ENCODE data around the gene TFCP2. TPM values are rescaled to one million over a fixed set of nuclear protein-coding genes. Genes with fewer than 3 reads are reported as not detected.
"Not testable (repeated sequence)": the region's sequence is repeated elsewhere in the genome, so short reads cannot be mapped to it uniquely, and the experiment has no call there.

The TFCP2 gene
- total RNA-seq (2014; rRNA removed) (23.2 and 27.3 TPM in 2 replicates), Bru-seq, nascent RNA (percentile 61 among the genes with signal in this experiment), BruChase-seq, experiment 1, labeled RNA remaining after a 6-hour chase (percentile 78 among the genes with signal in this experiment), BruChase-seq, experiment 2, labeled RNA remaining after a 2-hour chase (percentile 68 among the genes with signal in this experiment)
- long read RNA-seq, transcript TFCP2-201 (15 exons, 3,546 nt), result major isoform, 9 of 162 reads
- long read RNA-seq, partial matches to known transcripts, result 56 of 162 reads
- long read RNA-seq, other reads (novel, unspliced or antisense), result 97 of 162 reads

- peak; percentile 90 for ATAC-seq
- Histone ChIP-seq H3K27me3 (ENCODE audit: low read length) (no peaks in the 10 kb centered on the region), H4K20me1 (ENCODE audit: low read length) (no peaks in the 10 kb centered on the region), H3K9ac (ENCODE audit: low read length) (peak within 1 kb of the TSS; percentile 90), H3K9me3 (ENCODE audit: low read length) (no peaks in the 10 kb centered on the region), H3K27ac (ENCODE audit: low read length) (peak within 1 kb of the TSS; percentile 84), H3K36me3 (ENCODE audit: low read depth, low read length) (no peaks in the 10 kb centered on the region), H3K4me1 (ENCODE audit: insufficient read depth, low read length) (no peaks in the 10 kb centered on the region), H2AFZ (ENCODE audit: low read length) (peak within 1 kb of the TSS; percentile 79), H3K4me2 (ENCODE audit: low read length) (peak within 1 kb of the TSS; percentile 81), H3K9me2 (replicated peaks; ENCODE audit: low read length) (no peaks in the 10 kb centered on the region), H3F3A (ENCODE audit: low read length, unreplicated experiment) (no peaks in the 10 kb centered on the region), H3K79me2 (ENCODE audit: low read length) (peaks cover 34% of the 10 kb centered on the region), H3K4me3 (ENCODE audit: low read length) (peak within 1 kb of the TSS; percentile 80)
- CTCF ChIA-PET, result no interaction called here
- peak; percentile 69 for DNase-seq
- intact Hi-C loops (cut with micrococcal nuclease), result loop anchor here (10.0 kb wide), 1 partner anchor 58 kb away; no protein-coding TSS in a partner anchor
- TSS peak; percentile 60 for BruUV-seq (replicated peaks)
- TF ChIP-seq EZH2phosphoT487 (IDR thresholded peaks at IDR 0.05; ENCODE audit: borderline replicate concordance, low read length) (no peak), EZH2 (IDR thresholded peaks at IDR 0.05; ENCODE audit: low read length, unreplicated experiment) (no peak)
- TF ChIP-seq, protein P1, sequence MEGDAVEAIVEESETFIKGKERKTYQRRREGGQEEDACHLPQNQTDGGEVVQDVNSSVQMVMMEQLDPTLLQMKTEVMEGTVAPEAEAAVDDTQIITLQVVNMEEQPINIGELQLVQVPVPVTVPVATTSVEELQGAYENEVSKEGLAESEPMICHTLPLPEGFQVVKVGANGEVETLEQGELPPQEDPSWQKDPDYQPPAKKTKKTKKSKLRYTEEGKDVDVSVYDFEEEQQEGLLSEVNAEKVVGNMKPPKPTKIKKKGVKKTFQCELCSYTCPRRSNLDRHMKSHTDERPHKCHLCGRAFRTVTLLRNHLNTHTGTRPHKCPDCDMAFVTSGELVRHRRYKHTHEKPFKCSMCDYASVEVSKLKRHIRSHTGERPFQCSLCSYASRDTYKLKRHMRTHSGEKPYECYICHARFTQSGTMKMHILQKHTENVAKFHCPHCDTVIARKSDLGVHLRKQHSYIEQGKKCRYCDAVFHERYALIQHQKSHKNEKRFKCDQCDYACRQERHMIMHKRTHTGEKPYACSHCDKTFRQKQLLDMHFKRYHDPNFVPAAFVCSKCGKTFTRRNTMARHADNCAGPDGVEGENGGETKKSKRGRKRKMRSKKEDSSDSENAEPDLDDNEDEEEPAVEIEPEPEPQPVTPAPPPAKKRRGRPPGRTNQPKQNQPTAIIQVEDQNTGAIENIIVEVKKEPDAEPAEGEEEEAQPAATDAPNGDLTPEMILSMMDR (conservative IDR thresholded peaks at IDR 0.05; ENCODE audit: low read depth, low read length), result no peak
- POLR2A ChIA-PET (ENCODE audit: unreplicated experiment), result no interaction called here
Observed at GRCh38 chr12:51172515-51173431, at the start of gene TFCP2. Gene TFCP2 (minus strand): TSS chr12:51173135. CDS start chr12:51172422, 713 bp downstream.

DNA sequence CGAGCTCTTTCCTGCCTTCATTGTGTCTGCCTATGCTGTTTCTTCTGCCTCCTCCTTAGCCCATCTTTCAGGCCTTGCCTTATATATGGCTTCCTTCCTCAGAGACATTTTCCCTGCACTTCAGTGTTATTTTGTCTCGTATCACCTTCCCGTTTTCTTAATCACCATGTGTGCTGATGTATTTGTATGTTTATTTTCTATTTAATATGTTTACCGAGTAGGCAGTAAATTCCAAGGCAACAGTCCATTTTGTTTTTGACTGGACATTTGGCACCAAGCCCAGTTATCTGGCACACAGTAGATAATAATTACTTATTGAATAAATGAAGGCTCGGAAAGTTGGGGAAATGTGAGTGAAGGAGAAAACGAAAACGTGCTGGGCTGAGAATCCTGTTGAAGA, 49.5 kb upstream of the TFCP2 start:
- Histone ChIP-seq H3K4me3 (ENCODE audit: low read length) (no peak overlapping the region), H3K27me3 (ENCODE audit: low read length) (no peaks in the 10 kb centered on the region), H3K4me2 (ENCODE audit: low read length) (peak overlapping the region; percentile 54; the same call in 1 of the 2 replicates), H3K9ac (ENCODE audit: low read length) (no peak overlapping the region), H3K9me2 (replicated peaks; ENCODE audit: low read length) (no peaks in the 10 kb centered on the region), H2AFZ (ENCODE audit: low read length) (0 out of 2 replicates have a peak overlapping the region, but pooled peaks have one; percentile 18), H3K27ac (ENCODE audit: low read length) (no peak overlapping the region), H3K4me1 (ENCODE audit: insufficient read depth, low read length) (no peaks in the 10 kb centered on the region), H3K36me3 (ENCODE audit: low read depth, low read length) (no peaks in the 10 kb centered on the region), H3F3A (ENCODE audit: low read length, unreplicated experiment) (no peaks in the 10 kb centered on the region), H3K9me3 (ENCODE audit: low read length) (no peaks in the 10 kb centered on the region), H4K20me1 (ENCODE audit: low read length) (no peaks in the 10 kb centered on the region), H3K79me2 (ENCODE audit: low read length) (no peaks in the 10 kb centered on the region)
- peak; percentile 58 for ATAC-seq
- intact Hi-C loops (cut with micrococcal nuclease), result no loop called here
- TF ChIP-seq, protein P1 (conservative IDR thresholded peaks at IDR 0.05; ENCODE audit: low read depth, low read length), result no peak
- TF ChIP-seq EZH2 (IDR thresholded peaks at IDR 0.05; ENCODE audit: low read length, unreplicated experiment) (no peak), EZH2phosphoT487 (IDR thresholded peaks at IDR 0.05; ENCODE audit: borderline replicate concordance, low read length) (no peak)
- DNase-seq, result peak; percentile 46
- BruUV-seq (replicated peaks), result no TSS peak
- ChIA-PET POLR2A (ENCODE audit: unreplicated experiment) (no interaction called here), CTCF (no interaction called here)

GRCh38 chr12:51219857-51220256, 46.9 kb upstream of the TFCP2 start:
- H3K27ac ChIP-seq (ENCODE audit: low read length); H2AFZ ChIP-seq (ENCODE audit: low read length); CTCF ChIA-PET; H3K79me2 ChIP-seq (ENCODE audit: low read length); BruUV-seq (replicated peaks); H3K4me1 ChIP-seq (ENCODE audit: insufficient read depth, low read length); H3K36me3 ChIP-seq (ENCODE audit: low read depth, low read length); ATAC-seq; H4K20me1 ChIP-seq (ENCODE audit: low read length); H3K9me3 ChIP-seq (ENCODE audit: low read length); H3K4me2 ChIP-seq (ENCODE audit: low read length); H3K27me3 ChIP-seq (ENCODE audit: low read length); POLR2A ChIA-PET (ENCODE audit: unreplicated experiment); DNase-seq; H3K4me3 ChIP-seq (ENCODE audit: low read length); H3K9me2 ChIP-seq (replicated peaks; ENCODE audit: low read length); intact Hi-C loops (cut with micrococcal nuclease); H3F3A ChIP-seq (ENCODE audit: low read length, unreplicated experiment); H3K9ac ChIP-seq (ENCODE audit: low read length): not testable (repeated sequence)
